Hematopoietic multipotent progenitor cell (in vitro differentiated cells): ENCODE results near the gene COL21A1. TPM values are rescaled to one million over a fixed set of nuclear protein-coding genes. Genes with fewer than 3 reads are reported as not detected.

Experiments
- DNase-seq, 3 donors: peaks; one replicate each; pipeline ENCODE4 v3.0.0-alpha.2; 2011 to 2015; ENCODE audit warnings: low read depth in 2 of 3, low spot score in 2 of 3
- total RNA-seq: library from RNA; depleted of rRNA; stranded (reverse); fragments of >200 nt; gene quantifications from one replicate; pipeline ENCODE4 v1.2.3, GENCODE V29; 2012

Gene COL21A1
- total RNA-seq, 1 donor: not detected

DNA sequence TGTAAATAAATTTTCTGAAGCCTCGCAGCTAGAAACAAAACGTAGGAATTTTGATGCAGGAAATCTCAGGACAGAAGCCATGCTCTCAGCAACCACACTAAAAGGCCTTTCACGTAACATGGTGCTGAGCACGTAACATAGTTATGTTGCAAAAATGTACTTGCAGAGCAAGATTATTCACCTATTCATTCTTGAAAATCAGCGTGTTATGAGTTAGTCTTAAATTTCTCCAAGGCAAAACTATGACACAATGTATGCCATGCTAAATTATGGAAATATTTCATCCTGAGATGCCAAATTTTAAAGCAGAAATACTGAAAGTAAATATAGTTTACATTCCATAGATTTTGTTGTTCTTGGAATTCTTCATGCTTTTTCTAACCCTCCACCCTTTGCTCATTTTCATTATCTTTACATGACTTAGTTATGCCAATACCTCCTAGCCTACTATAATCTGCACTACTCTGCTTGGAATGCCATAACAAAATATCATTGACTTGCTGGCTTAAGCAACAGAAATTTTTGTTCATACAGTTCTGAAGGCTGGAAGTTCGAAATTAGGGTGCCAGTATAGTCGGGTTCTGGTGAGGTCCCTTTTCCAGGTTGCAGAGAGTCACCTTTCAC is 192.2 kb downstream of the COL21A1 start:
- no peak for DNase-seq

- no peak for DNase-seq
Measured at GRCh38 chr6:56051202-56051598, 196.2 kb downstream of the COL21A1 start.

GRCh38 chr6:56050530-56051201 is 196.7 kb downstream of the COL21A1 start:
- DNase-seq: no peak

DNA sequence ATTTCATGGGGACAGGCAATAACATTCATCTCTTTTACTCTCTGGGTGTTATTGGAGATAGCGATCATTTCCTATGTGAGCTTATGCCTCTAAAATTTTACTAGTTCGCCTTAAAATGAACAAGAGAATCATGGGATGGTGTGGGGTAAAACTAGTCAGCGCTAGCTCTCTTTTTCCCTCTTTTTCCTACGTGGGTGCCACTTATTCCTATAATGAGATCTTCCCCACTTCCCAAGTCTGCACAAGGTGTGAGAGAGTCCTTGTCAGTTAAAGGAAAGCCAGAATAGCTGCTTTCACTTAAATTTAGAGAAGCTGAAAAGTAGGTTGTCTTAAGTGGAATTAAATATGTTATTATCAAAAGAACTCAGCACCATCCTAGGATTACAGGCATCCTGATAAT is 198.8 kb downstream of the COL21A1 start:
- DNase-seq: no peak

- DNase-seq: no peak
Measured at GRCh38 chr6:56047931-56048540, 199.3 kb downstream of the COL21A1 start.

DNA sequence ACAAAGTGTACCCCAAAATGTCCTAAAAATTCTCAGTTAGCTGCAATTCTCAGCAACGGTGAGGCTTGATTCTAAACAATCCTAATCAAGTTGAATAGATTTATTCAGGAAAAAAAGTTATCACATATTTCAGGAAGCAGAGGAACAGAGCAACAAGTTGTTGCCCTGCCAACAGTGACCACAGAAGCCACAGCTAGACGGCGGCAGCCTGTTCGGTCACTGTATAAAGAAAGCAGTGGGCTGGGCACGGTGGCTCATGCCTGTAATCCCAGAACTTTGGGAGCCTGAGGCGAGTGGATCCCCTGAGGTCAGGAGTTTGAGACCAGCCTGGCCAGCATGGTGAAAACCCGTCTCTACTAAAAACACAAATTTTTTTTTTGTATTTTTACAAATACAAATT is 200.8 kb downstream of the COL21A1 start:
- peak in 2 of 3 donors; percentile 79 to 82 for DNase-seq

GRCh38 chr6:56043761-56044160 is 203.6 kb downstream of the COL21A1 start:
- DNase-seq: no peak

DNA sequence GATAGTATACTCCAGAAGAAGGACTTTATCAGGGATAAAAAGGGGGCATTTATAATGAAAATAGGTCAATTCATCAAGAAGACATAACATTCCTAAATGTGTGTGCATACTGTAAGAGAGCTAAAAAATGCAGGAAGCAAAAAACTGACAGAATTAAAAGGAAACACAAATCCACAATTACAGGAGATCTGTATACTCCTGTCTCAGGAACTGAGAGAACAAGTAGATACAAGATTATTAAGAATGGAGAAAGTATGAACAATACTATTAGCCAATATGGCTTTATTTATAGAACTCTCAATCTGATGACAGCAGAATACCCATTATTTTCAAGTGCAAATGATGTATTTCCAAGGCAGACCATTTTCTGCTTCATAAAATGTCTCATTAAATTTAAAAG is 204.3 kb downstream of the COL21A1 start:
- no peak for DNase-seq

GRCh38 chr6:56041591-56041990 is 205.8 kb downstream of the COL21A1 start:
- no peak for DNase-seq

- no peak for DNase-seq
Measured at GRCh38 chr6:56040889-56041301, 206.5 kb downstream of the COL21A1 start.

DNA sequence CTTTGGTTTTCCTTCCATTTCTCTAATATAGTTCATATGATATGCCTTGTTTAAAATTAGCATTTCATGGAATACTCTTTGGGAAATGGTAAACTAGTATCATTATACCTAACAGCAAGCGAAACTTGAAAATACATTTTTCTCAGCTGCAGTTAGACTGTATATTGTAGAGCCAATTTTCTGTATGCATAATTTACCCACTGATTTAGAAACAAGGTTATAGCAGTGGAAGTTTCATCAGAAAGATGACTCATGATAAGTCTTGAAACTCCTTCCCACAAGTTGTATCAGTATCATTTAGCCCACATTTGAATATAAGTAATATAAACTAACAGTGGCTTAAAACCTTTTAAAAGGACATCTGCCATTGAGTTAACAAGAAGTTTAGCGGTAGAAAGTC is 207.2 kb downstream of the COL21A1 start:
- no peak for DNase-seq

DNA sequence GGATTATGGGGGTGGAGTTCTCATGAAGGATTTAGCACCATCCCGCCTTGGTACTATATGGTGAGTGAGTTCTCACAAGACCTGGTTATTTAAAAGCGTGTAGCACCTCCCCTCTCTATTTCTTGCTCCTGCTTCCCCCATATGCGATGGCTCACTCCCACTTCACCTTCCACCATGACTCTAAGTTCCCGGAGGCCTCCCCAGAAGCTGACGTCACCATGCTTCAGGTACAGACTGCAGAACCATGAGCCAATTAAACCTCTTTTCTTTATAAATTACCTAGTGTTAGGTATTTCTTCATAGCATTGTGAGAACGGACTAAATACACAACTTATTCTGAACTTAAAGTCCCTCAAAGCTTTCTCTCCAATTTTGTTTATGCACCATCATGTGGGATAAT is 208.6 kb downstream of the COL21A1 start:
- no peak for DNase-seq

- no peak for DNase-seq
Measured at GRCh38 chr6:56037601-56038000, 209.8 kb downstream of the COL21A1 start.

DNA sequence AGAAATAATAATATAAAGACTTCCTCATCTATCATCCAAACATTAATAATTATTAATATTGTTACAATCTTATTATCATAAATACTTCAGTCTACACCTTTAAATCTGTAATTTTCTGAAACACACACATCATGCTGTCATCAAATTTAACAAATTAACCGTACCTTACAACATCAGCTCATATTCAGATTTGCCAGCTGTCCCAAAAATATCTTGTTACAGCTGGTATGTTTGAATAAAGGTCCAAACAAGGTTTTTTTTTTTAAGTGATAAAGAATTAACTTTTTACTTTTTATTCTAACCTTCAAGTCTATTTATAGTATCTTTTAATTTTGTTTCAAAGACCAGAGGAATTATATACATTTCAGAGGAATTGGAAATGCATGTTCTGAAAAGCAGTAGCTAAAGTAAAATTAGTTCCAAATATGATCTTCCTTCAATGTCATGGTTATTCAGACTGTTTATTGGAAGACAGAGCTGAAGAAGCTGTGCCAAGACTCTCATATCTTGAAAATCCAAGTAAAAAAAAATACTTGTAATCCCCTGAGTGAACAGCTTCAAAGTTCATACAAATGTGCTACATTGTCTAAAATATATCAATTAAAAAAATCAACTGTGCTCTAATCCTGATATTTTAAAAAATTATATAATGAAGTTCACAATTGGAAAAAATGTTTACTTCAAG is 210.3 kb downstream of the COL21A1 start:
- DNase-seq: no peak

GRCh38 chr6:56033401-56033800 is 214.0 kb downstream of the COL21A1 start:
- DNase-seq: no peak

DNA sequence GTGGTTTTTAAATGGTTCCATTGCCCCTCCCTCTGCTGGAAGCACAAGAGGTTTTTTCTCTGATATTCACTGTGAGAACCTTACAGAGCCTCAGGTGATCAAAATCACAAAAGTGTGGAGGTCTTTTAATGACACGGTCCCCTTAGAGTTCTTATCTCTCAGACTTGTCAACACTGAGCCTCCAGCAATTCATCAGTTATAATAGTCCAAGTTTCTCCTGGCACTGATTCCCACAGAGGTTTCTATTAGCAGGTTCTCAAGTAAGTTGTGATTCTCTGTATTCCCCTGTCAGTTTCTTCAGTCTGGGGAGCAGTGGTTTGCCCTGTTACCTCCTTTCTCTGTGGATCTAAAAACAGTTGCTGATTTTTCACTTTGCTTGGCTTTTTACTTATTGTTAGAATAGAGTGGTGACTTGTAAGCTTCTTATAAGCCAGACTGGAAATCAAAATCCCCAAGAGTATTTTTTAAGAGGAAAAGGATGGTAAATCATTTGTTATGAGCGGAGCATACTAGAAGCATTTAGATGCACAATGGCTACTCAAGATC is 214.6 kb downstream of the COL21A1 start:
- DNase-seq: no peak

DNA sequence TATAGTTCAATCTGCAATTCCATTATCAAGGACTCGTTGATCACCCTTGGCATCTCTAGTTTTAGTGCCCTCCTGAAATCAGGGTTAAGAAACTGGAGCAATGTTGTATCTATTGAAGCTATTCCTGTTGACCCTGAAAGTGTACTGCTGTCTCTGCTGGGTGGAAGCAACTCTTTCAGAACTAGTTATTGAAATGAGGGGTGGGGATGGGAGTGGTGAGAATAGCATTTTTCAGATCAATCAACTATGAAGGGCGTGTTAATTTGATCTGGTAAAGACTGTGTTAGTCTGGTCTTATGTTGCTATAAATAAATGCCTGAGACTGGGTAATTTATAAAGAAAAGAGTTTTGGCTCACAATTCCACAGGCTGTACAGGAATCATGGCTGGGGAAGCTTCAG is 219.5 kb downstream of the COL21A1 start:
- no peak for DNase-seq

GRCh38 chr6:56026455-56027180 is 220.8 kb downstream of the COL21A1 start:
- peak in 1 of 3 donors; percentile 13 for DNase-seq

- DNase-seq: no peak
Measured at GRCh38 chr6:56025795-56026194, 221.6 kb downstream of the COL21A1 start.

- no peak for DNase-seq
Measured at GRCh38 chr6:56024931-56025330, 222.4 kb downstream of the COL21A1 start.

DNA sequence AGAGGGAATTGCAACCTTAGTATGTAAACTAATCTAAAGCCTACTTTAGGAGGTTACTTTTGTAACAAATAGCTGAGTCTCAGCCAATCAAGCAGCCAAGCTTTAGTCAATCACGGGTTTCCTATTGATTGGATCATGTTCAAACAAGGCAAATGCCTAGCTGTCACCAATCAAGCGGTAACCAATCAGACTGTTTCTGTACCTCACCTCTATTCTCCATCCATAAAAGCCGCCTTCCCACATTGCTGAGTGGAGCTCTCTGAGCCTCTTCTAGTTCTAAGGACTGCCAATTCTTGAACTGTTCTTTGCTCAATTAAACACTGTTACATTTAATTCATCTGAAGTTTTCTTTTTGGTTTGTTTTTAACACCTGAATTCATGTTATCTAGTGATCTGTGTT is 223.6 kb downstream of the COL21A1 start:
- DNase-seq: no peak
